ENCODE measurements around the gene XIRP2.
A peak's percentile ranks its signal among the peaks of the same experiment; 100 is the strongest.

Gene XIRP2

DNA sequence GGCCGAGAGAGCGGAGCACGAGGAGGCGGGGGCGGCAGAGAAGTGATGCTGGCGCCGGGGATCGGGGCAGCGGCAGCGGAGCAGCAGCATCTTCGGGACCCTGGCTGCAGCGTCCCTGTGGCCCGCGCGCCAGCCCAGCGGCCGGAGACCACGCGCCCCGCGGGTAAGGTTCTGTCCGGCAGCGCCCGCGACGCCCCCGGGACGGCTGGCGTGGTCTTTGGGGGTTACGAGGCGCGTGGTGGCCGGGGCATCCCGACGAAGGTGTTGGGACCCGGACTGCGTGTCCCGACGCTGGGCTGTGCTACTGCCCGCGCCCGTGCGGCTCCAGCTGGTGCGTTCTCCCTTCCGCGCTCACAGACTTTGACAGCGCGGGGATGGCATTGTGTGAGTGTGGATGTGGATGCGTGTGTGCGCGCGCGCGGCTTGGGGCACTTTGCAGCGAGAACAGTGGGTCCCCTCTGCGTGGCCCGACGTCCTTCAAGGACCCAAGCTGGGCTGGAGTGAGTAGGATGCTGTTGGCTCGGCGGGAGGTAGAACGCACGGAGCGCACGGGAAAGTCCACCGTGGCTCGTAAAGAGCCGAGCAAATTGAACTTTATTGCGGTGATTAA, 405.0 kb downstream of the XIRP2 start:
- peak overlapping the region; percentile 57 for H3K4me3 ChIP-seq (ENCODE audit: control insufficient read depth, low read depth, low read length)
- TF ChIP-seq CTCF (conservative IDR thresholded peaks at IDR 0.05; ENCODE audit: control insufficient read depth, insufficient read depth, low read depth, low read length): no peak
- peak; percentile 10 for DNase-seq (ENCODE audit: low read depth)

GRCh38 chr2:167293943-167294775, 405.9 kb downstream of the XIRP2 start:
- peak; percentile 28 for DNase-seq (ENCODE audit: low read depth)
- no peak for TF ChIP-seq CTCF (conservative IDR thresholded peaks at IDR 0.05; ENCODE audit: control insufficient read depth, insufficient read depth, low read depth, low read length)
- peak overlapping the region; percentile 57 for H3K4me3 ChIP-seq (ENCODE audit: control insufficient read depth, low read depth, low read length)

GRCh38 chr2:167294776-167295140, 406.5 kb downstream of the XIRP2 start:
- no peak for TF ChIP-seq CTCF (conservative IDR thresholded peaks at IDR 0.05; ENCODE audit: control insufficient read depth, insufficient read depth, low read depth, low read length)
- DNase-seq (ENCODE audit: low read depth): no peak
- H3K4me3 ChIP-seq (ENCODE audit: control insufficient read depth, low read depth, low read length): peak overlapping the region; percentile 57

GRCh38 chr2:167297292-167297691, 409.0 kb downstream of the XIRP2 start:
- TF ChIP-seq CTCF (conservative IDR thresholded peaks at IDR 0.05; ENCODE audit: control insufficient read depth, insufficient read depth, low read depth, low read length): no peak
- no peak overlapping the region for H3K4me3 ChIP-seq (ENCODE audit: control insufficient read depth, low read depth, low read length)
- DNase-seq (ENCODE audit: low read depth): no peak

DNA sequence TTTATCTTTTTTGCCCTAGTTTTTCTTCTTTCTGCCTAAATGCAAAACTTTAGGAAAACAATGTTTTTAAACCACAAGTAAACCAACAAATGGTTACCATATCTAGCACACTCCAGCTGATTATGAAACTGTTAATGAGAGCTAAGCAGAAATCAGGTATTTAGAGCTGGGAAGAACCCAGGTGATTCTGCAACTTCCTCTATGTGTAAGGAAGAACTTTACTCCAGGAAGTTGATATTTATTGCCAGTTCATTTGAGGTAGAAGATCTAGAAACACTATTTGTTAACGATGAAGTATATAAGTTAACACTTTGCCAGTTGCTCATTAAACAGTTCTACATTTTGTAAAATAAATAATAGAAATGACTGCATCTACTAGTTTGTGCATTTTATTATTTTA, 409.7 kb downstream of the XIRP2 start:
- TF ChIP-seq CTCF (conservative IDR thresholded peaks at IDR 0.05; ENCODE audit: control insufficient read depth, insufficient read depth, low read depth, low read length): no peak
- no peak overlapping the region for H3K4me3 ChIP-seq (ENCODE audit: control insufficient read depth, low read depth, low read length)
- no peak for DNase-seq (ENCODE audit: low read depth)

Measured in fibroblast of mammary gland (primary cell).